Measurements from ENCODE around the gene NUDT19. TPM values are rescaled to one million over a fixed set of nuclear protein-coding genes. Genes with fewer than 3 reads are reported as not detected.

The NUDT19 gene
- total and polyA plus RNA-seq, 3 donors from 2014 or later: 6.7 to 15.5 (median 11.3) TPM

GRCh38 chr19:32662186-32662585 is 29.4 kb upstream of the NUDT19 start:
- Histone ChIP-seq H3K4me1 (no peaks in the 10 kb centered on the region), H3K9me3 (no peaks in the 10 kb centered on the region), H3K27me3 (no peaks in the 10 kb centered on the region), H3K4me3 (no peak overlapping the region), H3K27ac (no peak overlapping the region), H3K36me3 (ENCODE audit: low read depth, missing control alignments) (no peaks in the 10 kb centered on the region)
- TF ChIP-seq POLR2A (IDR thresholded peaks at IDR 0.05) (no peak), CTCF (IDR thresholded peaks at IDR 0.05) (no peak)
- intact Hi-C loops (cut with DNase I; ENCODE audit: low total_unique reads): no loop called here
- 58 to 61% methylated on average over 3 of the region's 3 CpGs for WGBS, 2 donors
- DNase-seq: no peak

GRCh38 chr19:32666084-32666483 is 25.5 kb upstream of the NUDT19 start:
- no peak for TF ChIP-seq POLR2A (IDR thresholded peaks at IDR 0.05)
- TF ChIP-seq CTCF (IDR thresholded peaks at IDR 0.05): no peak
- 88 to 94% methylated on average over 6 of the region's 6 CpGs for WGBS, 2 donors
- Histone ChIP-seq H3K9me3 (no peaks in the 10 kb centered on the region), H3K27me3 (no peaks in the 10 kb centered on the region), H3K36me3 (ENCODE audit: low read depth, missing control alignments) (no peaks in the 10 kb centered on the region), H3K4me1 (no peaks in the 10 kb centered on the region), H3K4me3 (no peak overlapping the region), H3K27ac (no peak overlapping the region)
- DNase-seq: no peak
- intact Hi-C loops (cut with DNase I; ENCODE audit: low total_unique reads): no loop called here

GRCh38 chr19:32669310-32669709 is 22.3 kb upstream of the NUDT19 start:
- H3K27ac ChIP-seq: no peak overlapping the region
- no peaks in the 10 kb centered on the region for H3K9me3 ChIP-seq
- no peak overlapping the region for H3K4me3 ChIP-seq
- H3K27me3 ChIP-seq: no peaks in the 10 kb centered on the region
- H3K4me1 ChIP-seq: peaks cover 5% of the 10 kb centered on the region
- intact Hi-C loops (cut with DNase I; ENCODE audit: low total_unique reads): no loop called here
- DNase-seq: no peak
- H3K36me3 ChIP-seq (ENCODE audit: low read depth, missing control alignments): no peaks in the 10 kb centered on the region
- WGBS, 2 donors: 91 to 94% methylated on average over 3 of the region's 3 CpGs
- TF ChIP-seq POLR2A (IDR thresholded peaks at IDR 0.05) (no peak), CTCF (IDR thresholded peaks at IDR 0.05) (no peak)

GRCh38 chr19:32671883-32672593 is 19.6 kb upstream of the NUDT19 start:
- intact Hi-C loops (cut with DNase I; ENCODE audit: low total_unique reads): no loop called here

More at GRCh38 chr19:32671883-32672593, 19.6 kb upstream of the NUDT19 start:
- 82 to 86% methylated on average over 12 to 14 of the region's 14 CpGs for WGBS, 2 donors
- TF ChIP-seq CTCF (IDR thresholded peaks at IDR 0.05) (no peak), POLR2A (IDR thresholded peaks at IDR 0.05) (no peak)
- Histone ChIP-seq H3K4me1 (peaks cover 6% of the 10 kb centered on the region), H3K9me3 (no peaks in the 10 kb centered on the region), H3K27me3 (no peaks in the 10 kb centered on the region), H3K36me3 (ENCODE audit: low read depth, missing control alignments) (no peaks in the 10 kb centered on the region), H3K4me3 (no peak overlapping the region), H3K27ac (no peak overlapping the region)
- no peak for DNase-seq

Data from testis (tissue), 3 donors.